Osteoblast (primary cell): ENCODE data around the gene MVD. TPM values are rescaled to one million over a fixed set of nuclear protein-coding genes. Genes with fewer than 3 reads are reported as not detected.

Experiments used
- DNase-seq: peaks from one replicate; pipeline ENCODE4 v3.0.0; 2011; ENCODE audit warnings: low spot score, mixed read lengths; ENCODE audit not compliant: insufficient read length; ENCODE audit errors: missing footprints
- H2AFZ ChIP-seq: 2 replicates; pipeline ENCODE4 v1.6.0; 2011; ENCODE audit warnings: mild to moderate bottlenecking, low read length
- H3K27ac ChIP-seq: 2 replicates; pipeline ENCODE4 v1.5.1; 2011; ENCODE audit warnings: mild to moderate bottlenecking, low read depth, low read length, moderate library complexity
- H3K27me3 ChIP-seq: 2 replicates; pipeline ENCODE4 v1.6.0; 2012; ENCODE audit warnings: mild to moderate bottlenecking, control low read depth, inconsistent platforms, low read length, moderate library complexity; ENCODE audit not compliant: insufficient read depth
- H3K36me3 ChIP-seq: 2 replicates; pipeline ENCODE4 v1.5.1; 2011; ENCODE audit warnings: mild to moderate bottlenecking, low read length, control low read depth, moderate library complexity; ENCODE audit not compliant: insufficient read depth
- H3K4me1 ChIP-seq: 2 replicates; pipeline ENCODE4 v1.5.1; 2011; ENCODE audit warnings: mild to moderate bottlenecking, low read length, control low read depth, moderate library complexity; ENCODE audit not compliant: insufficient read depth
- H3K4me2 ChIP-seq: 2 replicates; pipeline ENCODE4 v1.6.0; 2011; ENCODE audit warnings: mild to moderate bottlenecking, low read length; ENCODE audit not compliant: insufficient read depth
- H3K4me3 ChIP-seq: fragments of 200-600 bp; sonication (generic); 3 replicates; pipeline ENCODE4 v1.5.1; 2012; ENCODE audit warnings: mild to moderate bottlenecking, low read length, inconsistent platforms; ENCODE audit not compliant: insufficient read depth
- H3K79me2 ChIP-seq: 2 replicates; pipeline ENCODE4 v1.6.0; 2012; ENCODE audit warnings: mild to moderate bottlenecking, low read length, control low read depth, inconsistent platforms; ENCODE audit not compliant: insufficient read depth
- H3K9me3 ChIP-seq: 2 replicates; pipeline ENCODE4 v1.5.1; 2011; ENCODE audit warnings: low read depth, low read length, control low read depth
- H4K20me1 ChIP-seq: 2 replicates; pipeline ENCODE4 v1.6.0; 2012; ENCODE audit warnings: mild to moderate bottlenecking, low read length, control low read depth; ENCODE audit not compliant: insufficient read depth
- total RNA-seq: library from RNA; depleted of rRNA; stranded (reverse); fragments of >200 nt; gene quantifications from 2 replicates; pipeline ENCODE4 v1.2.3, GENCODE V29; 2012
- TF ChIP-seq, protein P1 (sequence below): IDR thresholded peaks from 2 replicates; pipeline ENCODE4 v1.5.1; 2011; ENCODE audit warnings: mild to moderate bottlenecking, low read depth, low read length, moderate library complexity; ENCODE audit errors: extremely low read depth

The MVD gene
- total RNA-seq, 1 donor: 67.3 TPM

DNA sequence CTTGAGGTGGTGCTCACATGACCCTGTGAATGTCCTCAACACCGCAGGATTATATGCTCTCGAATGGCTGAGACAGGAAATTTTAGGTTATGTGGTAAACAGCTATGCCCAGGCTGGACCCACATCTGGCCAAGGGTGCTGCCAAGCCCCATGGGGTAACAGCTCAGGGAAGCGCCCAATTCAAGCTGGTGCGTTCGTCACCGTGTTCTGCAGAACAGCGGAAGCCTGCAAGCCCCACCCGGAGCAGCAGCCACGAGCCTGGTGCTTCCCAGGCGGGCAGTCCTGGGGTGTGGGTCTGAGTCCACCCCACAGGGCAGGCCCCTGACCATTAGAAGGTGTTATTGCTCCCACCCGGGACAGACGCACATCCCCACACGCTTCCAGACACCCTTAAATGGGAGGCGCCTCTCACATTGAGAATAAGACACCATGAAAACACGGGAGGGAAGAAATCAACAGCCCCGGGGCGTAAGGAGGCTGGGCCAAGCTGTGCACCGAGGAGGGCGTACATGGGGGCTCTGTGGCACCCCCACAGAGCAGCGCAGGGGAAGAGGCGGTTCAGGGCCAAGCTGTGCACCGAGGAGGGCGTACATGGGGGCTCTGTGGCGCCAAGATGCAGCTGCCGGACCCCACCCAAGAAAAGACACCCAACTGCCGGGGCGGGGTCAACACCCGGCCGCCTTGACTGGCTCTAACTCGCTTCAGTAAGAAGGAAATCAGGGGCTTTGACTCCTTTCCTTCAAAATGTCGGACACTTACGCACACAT is 9.1 kb downstream of the MVD start:
- Histone ChIP-seq H2AFZ (no peak overlapping the region), H3K27me3 (no peaks in the 10 kb centered on the region), H3K4me1 (peaks cover 11% of the 10 kb centered on the region), H4K20me1 (peaks cover 9% of the 10 kb centered on the region), H3K79me2 (peaks cover 9% of the 10 kb centered on the region), H3K27ac (no peak overlapping the region), H3K4me2 (no peak overlapping the region), H3K4me3 (no peak overlapping the region), H3K36me3 (peaks cover 8% of the 10 kb centered on the region), H3K9me3 (no peaks in the 10 kb centered on the region)
- TF ChIP-seq, protein P1, sequence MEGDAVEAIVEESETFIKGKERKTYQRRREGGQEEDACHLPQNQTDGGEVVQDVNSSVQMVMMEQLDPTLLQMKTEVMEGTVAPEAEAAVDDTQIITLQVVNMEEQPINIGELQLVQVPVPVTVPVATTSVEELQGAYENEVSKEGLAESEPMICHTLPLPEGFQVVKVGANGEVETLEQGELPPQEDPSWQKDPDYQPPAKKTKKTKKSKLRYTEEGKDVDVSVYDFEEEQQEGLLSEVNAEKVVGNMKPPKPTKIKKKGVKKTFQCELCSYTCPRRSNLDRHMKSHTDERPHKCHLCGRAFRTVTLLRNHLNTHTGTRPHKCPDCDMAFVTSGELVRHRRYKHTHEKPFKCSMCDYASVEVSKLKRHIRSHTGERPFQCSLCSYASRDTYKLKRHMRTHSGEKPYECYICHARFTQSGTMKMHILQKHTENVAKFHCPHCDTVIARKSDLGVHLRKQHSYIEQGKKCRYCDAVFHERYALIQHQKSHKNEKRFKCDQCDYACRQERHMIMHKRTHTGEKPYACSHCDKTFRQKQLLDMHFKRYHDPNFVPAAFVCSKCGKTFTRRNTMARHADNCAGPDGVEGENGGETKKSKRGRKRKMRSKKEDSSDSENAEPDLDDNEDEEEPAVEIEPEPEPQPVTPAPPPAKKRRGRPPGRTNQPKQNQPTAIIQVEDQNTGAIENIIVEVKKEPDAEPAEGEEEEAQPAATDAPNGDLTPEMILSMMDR: no peak
- no peak for DNase-seq

DNA sequence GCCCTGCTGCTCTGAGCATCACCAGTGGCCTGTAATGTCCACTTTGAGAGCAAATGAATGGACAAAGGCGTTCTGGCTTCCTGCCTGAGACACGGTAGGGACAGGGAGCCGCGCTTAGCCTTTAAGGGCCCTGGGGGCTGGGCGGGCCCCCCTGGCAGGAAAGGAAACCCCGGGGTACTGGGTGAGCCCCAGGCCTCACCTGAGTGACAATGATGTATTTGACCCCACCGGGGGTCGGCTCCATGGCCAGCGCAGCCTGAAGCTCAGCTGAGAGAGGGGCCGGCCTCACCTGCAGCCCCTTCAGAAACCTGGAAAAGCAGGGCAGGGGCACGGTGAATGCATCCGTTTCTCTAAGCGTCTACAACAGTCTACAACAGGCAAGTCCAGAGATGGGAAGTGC is 9.8 kb downstream of the MVD start:
- DNase-seq: no peak
- H2AFZ ChIP-seq: no peak overlapping the region

DNA sequence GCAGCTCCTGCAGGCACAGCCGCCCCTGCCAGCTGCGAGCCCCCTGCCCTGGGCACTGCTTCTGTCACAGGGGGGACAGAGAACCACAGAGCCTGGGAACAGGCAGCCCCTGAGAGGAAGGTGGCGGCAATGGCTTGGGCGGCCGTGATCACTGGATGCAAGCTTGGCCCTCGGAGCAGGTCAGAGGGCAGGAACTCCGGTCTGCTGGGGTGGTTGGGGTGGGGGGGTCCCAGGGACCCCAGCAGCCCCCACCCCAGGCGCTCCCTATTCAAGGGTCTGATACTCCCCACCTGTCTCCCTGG is 10.2 kb downstream of the MVD start:
- no peak overlapping the region for H3K4me2 ChIP-seq
- no peaks in the 10 kb centered on the region for H3K9me3 ChIP-seq
- H2AFZ ChIP-seq: no peak overlapping the region
- no peak overlapping the region for H3K27ac ChIP-seq
- H3K79me2 ChIP-seq: peaks cover 5% of the 10 kb centered on the region
- H3K27me3 ChIP-seq: no peaks in the 10 kb centered on the region
- H4K20me1 ChIP-seq: peaks cover 9% of the 10 kb centered on the region
- peaks cover 11% of the 10 kb centered on the region for H3K4me1 ChIP-seq
- TF ChIP-seq, protein P1: no peak
- peaks cover 8% of the 10 kb centered on the region for H3K36me3 ChIP-seq
- DNase-seq: peak; percentile 84
- no peak overlapping the region for H3K4me3 ChIP-seq

More for the DNA sequence above, 9.8 kb downstream of the MVD start:
- Histone ChIP-seq H3K9me3 (no peaks in the 10 kb centered on the region), H3K27ac (no peak overlapping the region), H3K4me1 (peaks cover 11% of the 10 kb centered on the region), H3K79me2 (peaks cover 5% of the 10 kb centered on the region), H3K4me2 (no peak overlapping the region), H3K27me3 (no peaks in the 10 kb centered on the region), H4K20me1 (peaks cover 9% of the 10 kb centered on the region), H3K4me3 (no peak overlapping the region), H3K36me3 (peaks cover 8% of the 10 kb centered on the region)
- TF ChIP-seq, protein P1: no peak

DNA sequence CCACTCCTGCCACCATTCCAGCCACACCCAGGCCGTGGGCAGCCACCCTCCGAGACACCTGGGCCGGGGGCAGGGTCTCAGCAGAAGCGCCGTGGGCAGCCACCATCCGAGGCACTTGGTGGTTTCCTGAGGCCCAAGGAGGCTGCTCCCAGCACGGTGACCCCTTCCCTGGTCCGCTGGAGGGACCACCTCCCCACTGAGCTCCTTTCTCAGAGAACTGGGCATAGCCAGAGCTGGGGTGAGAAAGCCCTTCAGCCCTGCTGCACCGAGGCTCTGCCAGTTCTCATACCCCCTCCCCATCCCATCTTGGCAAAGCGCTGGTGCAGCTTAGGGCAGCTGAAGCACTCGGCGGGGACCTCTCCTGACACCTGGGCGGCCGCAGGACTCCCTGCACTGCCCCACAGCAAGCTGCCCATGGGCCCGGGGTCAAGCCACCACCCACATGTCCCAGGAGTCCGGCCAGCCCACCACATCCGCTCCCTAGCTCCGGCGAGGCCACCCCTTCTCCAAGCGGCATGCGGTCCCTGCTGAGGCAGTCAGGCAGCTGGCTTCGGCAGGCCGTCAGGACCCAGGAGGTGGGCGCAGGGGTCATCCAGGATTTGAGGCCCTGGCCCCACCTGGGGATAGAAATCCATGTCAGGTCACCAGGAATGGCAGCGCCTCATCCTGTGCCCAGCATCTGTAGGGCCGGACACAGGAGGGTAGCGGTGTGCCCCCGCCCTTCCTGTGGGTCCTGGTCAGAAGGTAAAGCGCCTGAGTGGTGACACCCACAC is 10.7 kb downstream of the MVD start:
- no peak overlapping the region for H2AFZ ChIP-seq
- H4K20me1 ChIP-seq: peaks cover 9% of the 10 kb centered on the region
- no peaks in the 10 kb centered on the region for H3K27me3 ChIP-seq
- H3K36me3 ChIP-seq: peaks cover 8% of the 10 kb centered on the region
- TF ChIP-seq, protein P1: no peak
- H3K4me2 ChIP-seq: no peak overlapping the region
- DNase-seq: peak; percentile 68
- no peak overlapping the region for H3K27ac ChIP-seq
- H3K79me2 ChIP-seq: peaks cover 5% of the 10 kb centered on the region
- no peak overlapping the region for H3K4me3 ChIP-seq
- H3K9me3 ChIP-seq: no peaks in the 10 kb centered on the region
- H3K4me1 ChIP-seq: peaks cover 11% of the 10 kb centered on the region
